H9 (cell line): ENCODE results near the gene DNAJC1. TPM values are rescaled to one million over a fixed set of nuclear protein-coding genes. Genes with fewer than 3 reads are reported as not detected.
A peak's percentile ranks its signal among the peaks of the same experiment; 100 is the strongest.
"Not testable (repeated sequence)": the region's sequence is repeated elsewhere in the genome, so short reads cannot be mapped to it uniquely, and the experiment has no call there.

ENCODE experiments used
- DNase-seq: peaks from one replicate; pipeline ENCODE4 v3.0.0-alpha.2; 2017
- H2AFZ ChIP-seq: one replicate; pipeline ENCODE4 v1.6.1; 2013; ENCODE audit warnings: mild to moderate bottlenecking, low read length, control low read depth, moderate library complexity
- H2AK5ac ChIP-seq: 2 replicates; pipeline ENCODE4 v1.6.1; 2013; ENCODE audit warnings: low read length, control low read depth, mixed read lengths; ENCODE audit not compliant: insufficient read length
- H2BK120ac ChIP-seq: one replicate; pipeline ENCODE4 v1.6.1; 2013; ENCODE audit warnings: low read depth, mild to moderate bottlenecking, low read length, control low read depth, inconsistent platforms; ENCODE audit not compliant: poor library complexity, severe bottlenecking
- H2BK12ac ChIP-seq: 2 replicates; pipeline ENCODE4 v1.6.1; 2013; ENCODE audit warnings: low read length, control low read depth, mixed read lengths, low read depth; ENCODE audit not compliant: insufficient read length
- H2BK15ac ChIP-seq: 2 replicates; pipeline ENCODE4 v1.6.1; 2013; ENCODE audit warnings: low read depth, low read length, control low read depth
- H2BK20ac ChIP-seq: one replicate; pipeline ENCODE4 v1.6.1; 2013; ENCODE audit warnings: low read depth, mild to moderate bottlenecking, low read length, control low read depth, inconsistent platforms; ENCODE audit not compliant: poor library complexity, severe bottlenecking
- H2BK5ac ChIP-seq: 2 replicates; pipeline ENCODE4 v1.6.1; 2013; ENCODE audit warnings: low read length, control low read depth, mixed read lengths; ENCODE audit not compliant: insufficient read length
- H3K14ac ChIP-seq: 2 replicates; pipeline ENCODE4 v1.6.1; 2013; ENCODE audit warnings: low read length, control low read depth; ENCODE audit not compliant: insufficient read depth
- H3K18ac ChIP-seq: 2 replicates; pipeline ENCODE4 v1.6.1; 2013; ENCODE audit warnings: low read depth, mild to moderate bottlenecking, mixed read lengths, low read length, control low read depth; ENCODE audit not compliant: insufficient read length
- H3K23ac ChIP-seq: 2 replicates; pipeline ENCODE4 v1.6.1; 2013; ENCODE audit warnings: low read length, control low read depth, mixed read lengths, low read depth; ENCODE audit not compliant: insufficient read length
- H3K23me2 ChIP-seq: 2 replicates; pipeline ENCODE4 v1.6.1; 2013; ENCODE audit warnings: low read depth, mild to moderate bottlenecking, mixed read lengths, low read length, control low read depth; ENCODE audit not compliant: insufficient read length, poor library complexity, severe bottlenecking
- H3K27ac ChIP-seq: 2 replicates; pipeline ENCODE4 v1.5.1; 2013; ENCODE audit warnings: low read length, control low read depth, mixed read lengths, low read depth; ENCODE audit not compliant: insufficient read length
- H3K27me3 ChIP-seq: 2 replicates; pipeline ENCODE4 v1.6.1; 2013; ENCODE audit warnings: low read length, control low read depth, inconsistent platforms; ENCODE audit not compliant: insufficient read depth
- H3K4ac ChIP-seq: 2 replicates; pipeline ENCODE4 v1.6.1; 2013; ENCODE audit warnings: low read depth, mild to moderate bottlenecking, control low read depth, inconsistent platforms, low read length, moderate library complexity
- H3K4me1 ChIP-seq: 2 replicates; pipeline ENCODE4 v1.6.1; 2013; ENCODE audit warnings: low read length, control low read depth, inconsistent platforms; ENCODE audit not compliant: insufficient read depth
- H3K4me2 ChIP-seq: 2 replicates; pipeline ENCODE4 v1.6.1; 2013; ENCODE audit warnings: low read length, control low read depth, mixed read lengths; ENCODE audit not compliant: insufficient read length, insufficient read depth
- H3K56ac ChIP-seq: 2 replicates; pipeline ENCODE4 v1.6.1; 2013; ENCODE audit warnings: low read depth, mild to moderate bottlenecking, mixed read lengths, low read length, control low read depth; ENCODE audit not compliant: insufficient read length
- H3K79me1 ChIP-seq: 2 replicates; pipeline ENCODE4 v1.6.1; 2013; ENCODE audit warnings: low read depth, mild to moderate bottlenecking, moderate library complexity, low read length, control low read depth, inconsistent platforms; ENCODE audit not compliant: insufficient read depth, poor library complexity, severe bottlenecking
- H3K79me2 ChIP-seq: 2 replicates; pipeline ENCODE4 v1.6.1; 2013; ENCODE audit warnings: low read length, control low read depth, inconsistent platforms; ENCODE audit not compliant: insufficient read depth
- H3K9ac ChIP-seq: 2 replicates; pipeline ENCODE4 v1.6.1; 2013; ENCODE audit warnings: low read length, control low read depth, mixed read lengths; ENCODE audit not compliant: insufficient read length; ENCODE audit errors: extremely low read depth
- H3K9me3 ChIP-seq: one replicate; pipeline ENCODE4 v1.6.1; 2013; ENCODE audit warnings: low read depth, low read length, inconsistent platforms; ENCODE audit not compliant: control insufficient read depth
- H3T11ph ChIP-seq: one replicate; pipeline ENCODE4 v1.6.1; 2013; ENCODE audit warnings: mild to moderate bottlenecking, low read length, control low read depth, inconsistent platforms
- H4K20me1 ChIP-seq: one replicate; pipeline ENCODE4 v1.6.1; 2013; ENCODE audit not compliant: control insufficient read depth, insufficient read length, insufficient read depth
- H4K5ac ChIP-seq: 2 replicates; pipeline ENCODE4 v1.6.1; 2013; ENCODE audit warnings: low read depth, mild to moderate bottlenecking, mixed read lengths, low read length, control low read depth; ENCODE audit not compliant: insufficient read length
- H4K8ac ChIP-seq: replicated peaks from 2 replicates; pipeline ENCODE4 v1.6.1; 2013; ENCODE audit warnings: low read length, control low read depth, mixed read lengths, low read depth; ENCODE audit not compliant: insufficient read length
- H4K91ac ChIP-seq: 2 replicates; pipeline ENCODE4 v1.6.1; 2013; ENCODE audit warnings: low read depth, mild to moderate bottlenecking, moderate library complexity, mixed read lengths, low read length, control low read depth; ENCODE audit not compliant: insufficient read length
- H3K27ac Mint-ChIP-seq, 3 experiments: 2 replicates in 2 of 3; 3 replicates in 1 of 3; pipeline ENCODE4 v1.8.0; 2020 to 2021; ENCODE audit warnings: mixed read lengths in 3 of 3, mild to moderate bottlenecking in 1 of 3, moderate library complexity in 1 of 3
- H3K27me3 Mint-ChIP-seq: 2 replicates; pipeline ENCODE4 v1.8.0; 2021; ENCODE audit warnings: low read depth, mild to moderate bottlenecking, moderate library complexity, mixed read lengths
- H3K36me3 Mint-ChIP-seq, 3 experiments: 2 replicates in 2 of 3; 3 replicates in 1 of 3; pipeline ENCODE4 v1.8.0; 2020 to 2021; ENCODE audit warnings: low read depth in 3 of 3, mixed read lengths in 3 of 3; ENCODE audit not compliant: insufficient read depth in 1 of 3
- H3K4me1 Mint-ChIP-seq, 2 experiments: 2 replicates each; pipeline ENCODE4 v1.8.0; 2020; ENCODE audit warnings: mixed read lengths in 2 of 2
- H3K4me3 Mint-ChIP-seq, 2 experiments: 2 replicates in 1 of 2; 3 replicates in 1 of 2; pipeline ENCODE4 v1.8.0; 2020 to 2021; ENCODE audit warnings: mild to moderate bottlenecking in 2 of 2, mixed read lengths in 2 of 2, moderate library complexity in 1 of 2
- H3K9me3 Mint-ChIP-seq, 2 experiments: 2 replicates in 1 of 2; 3 replicates in 1 of 2; pipeline ENCODE4 v1.8.0; 2020; ENCODE audit warnings: mild to moderate bottlenecking in 2 of 2, mixed read lengths in 2 of 2, moderate library complexity in 1 of 2
- WGBS: extraction: QIAGEN DNeasy Blood & Tissue Kit; methylation state at CpG from one replicate; pipeline ENCODE4 v1.1.7; 2013; ENCODE audit warnings: missing lambda C conversion rate, low lambda C conversion rate, mixed read lengths; ENCODE audit not compliant: insufficient read length; ENCODE audit errors: extremely low coverage; 5-methylcytosine and 5-hydroxymethylcytosine counted together
- total RNA-seq: library from RNA; stranded (reverse); gene quantifications from 2 replicates; pipeline ENCODE4 v1.2.1, GENCODE V29; 2021
- TF ChIP-seq, protein P1 (sequence below): fragments of 200-600 bp; sonication (generic); conservative IDR thresholded peaks from 3 replicates; pipeline ENCODE4 v1.8.0; 2021; ENCODE audit warnings: antibody characterized with exemption, mild to moderate bottlenecking

DNAJC1 gene
- total RNA-seq, 1 experiment from 2014 or later: 11.2 TPM

GRCh38 chr10:21719502-21719901 lies 284.0 kb downstream of the DNAJC1 start:
- Histone ChIP-seq H3K4me1 (no peaks in the 10 kb centered on the region; the same call in 1 of the 2 replicates), H2AK5ac (no peak overlapping the region), H3K27me3 (no peaks in the 10 kb centered on the region), H4K91ac (no peak overlapping the region), H3K18ac (no peak overlapping the region), H2BK20ac (no peak overlapping the region), H3K27ac (no peak overlapping the region), H3K4me2 (no peak overlapping the region), H3K14ac (no peak overlapping the region), H3K79me2 (no peaks in the 10 kb centered on the region), H4K8ac (no peak overlapping the region), H2BK15ac (no peak overlapping the region), H3K23ac (no peak overlapping the region), H3K79me1 (no peaks in the 10 kb centered on the region), H4K20me1 (no peaks in the 10 kb centered on the region), H3K4ac (no peak overlapping the region), H4K5ac (no peak overlapping the region), H2BK5ac (no peak overlapping the region), H2BK120ac (no peak overlapping the region), H3K9me3 (no peaks in the 10 kb centered on the region), H2BK12ac (no peak overlapping the region), H3K9ac (no peak overlapping the region), H3K23me2 (no peaks in the 10 kb centered on the region), H2AFZ (no peak overlapping the region), H3K56ac (no peak overlapping the region), H3T11ph (no peak overlapping the region)
- DNase-seq: no peak
- Mint-ChIP-seq H3K36me3 (peaks cover 5 to 37% (median 21%) of the 10 kb centered on the region in 3 experiments), H3K27me3 (no peaks in the 10 kb centered on the region), H3K4me1 (peaks cover 17% of the 10 kb centered on the region in 2 experiments), H3K9me3 (no peaks in the 10 kb centered on the region), H3K4me3 (no peak overlapping the region), H3K27ac (peak overlapping the region in 2 of 3 experiments; percentile 48 to 91; a peak in 1 of 7 replicates)
- TF ChIP-seq, protein P1, sequence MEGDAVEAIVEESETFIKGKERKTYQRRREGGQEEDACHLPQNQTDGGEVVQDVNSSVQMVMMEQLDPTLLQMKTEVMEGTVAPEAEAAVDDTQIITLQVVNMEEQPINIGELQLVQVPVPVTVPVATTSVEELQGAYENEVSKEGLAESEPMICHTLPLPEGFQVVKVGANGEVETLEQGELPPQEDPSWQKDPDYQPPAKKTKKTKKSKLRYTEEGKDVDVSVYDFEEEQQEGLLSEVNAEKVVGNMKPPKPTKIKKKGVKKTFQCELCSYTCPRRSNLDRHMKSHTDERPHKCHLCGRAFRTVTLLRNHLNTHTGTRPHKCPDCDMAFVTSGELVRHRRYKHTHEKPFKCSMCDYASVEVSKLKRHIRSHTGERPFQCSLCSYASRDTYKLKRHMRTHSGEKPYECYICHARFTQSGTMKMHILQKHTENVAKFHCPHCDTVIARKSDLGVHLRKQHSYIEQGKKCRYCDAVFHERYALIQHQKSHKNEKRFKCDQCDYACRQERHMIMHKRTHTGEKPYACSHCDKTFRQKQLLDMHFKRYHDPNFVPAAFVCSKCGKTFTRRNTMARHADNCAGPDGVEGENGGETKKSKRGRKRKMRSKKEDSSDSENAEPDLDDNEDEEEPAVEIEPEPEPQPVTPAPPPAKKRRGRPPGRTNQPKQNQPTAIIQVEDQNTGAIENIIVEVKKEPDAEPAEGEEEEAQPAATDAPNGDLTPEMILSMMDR: no peak
- whole genome bisulfite sequencing: no CpG with 5 or more reads among the region's 1 CpG

DNA sequence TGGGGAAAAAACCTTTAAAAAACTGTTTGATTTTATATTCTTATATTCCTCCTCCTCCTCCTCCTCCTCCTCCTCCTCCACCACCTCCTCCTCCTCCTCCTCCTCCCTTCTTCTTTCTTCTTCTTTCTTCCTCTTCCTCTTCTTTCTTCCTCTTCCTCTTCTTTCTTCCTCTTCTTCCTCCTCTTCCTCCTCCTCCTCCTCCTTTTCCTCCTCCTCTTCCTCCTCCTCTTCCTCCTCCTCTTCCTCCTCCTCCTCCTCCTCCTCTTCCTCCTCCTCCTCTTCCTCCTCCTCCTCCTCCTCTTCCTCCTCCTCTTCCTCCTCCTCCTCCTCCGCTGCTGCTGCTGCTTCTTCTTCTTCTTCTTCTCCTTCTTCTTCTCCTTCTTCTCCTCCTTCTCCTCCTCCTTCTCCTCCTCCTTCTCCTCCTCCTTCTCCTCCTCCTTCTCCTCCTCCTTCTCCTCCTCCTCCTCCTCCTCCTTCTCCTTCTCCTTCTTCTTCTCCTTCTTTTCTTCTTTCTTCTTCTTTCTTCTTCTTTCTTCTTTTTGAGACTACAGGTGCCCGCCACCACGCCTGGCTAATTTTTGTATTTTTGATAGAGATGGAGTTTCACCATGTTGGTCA lies 286.0 kb downstream of the DNAJC1 start:
- WGBS: no CpG with 5 or more reads among the region's 3 CpGs
- H3K9me3 ChIP-seq, H4K5ac ChIP-seq, H2AK5ac ChIP-seq, H2BK15ac ChIP-seq, H4K8ac ChIP-seq, H3K79me1 ChIP-seq, H3K27me3 ChIP-seq, H3K9me3 Mint-ChIP-seq, H3K79me2 ChIP-seq, H3T11ph ChIP-seq, H3K18ac ChIP-seq, H2BK120ac ChIP-seq, H4K91ac ChIP-seq, H3K27ac ChIP-seq, H3K4me1 ChIP-seq, H4K20me1 ChIP-seq, H2AFZ ChIP-seq, H2BK12ac ChIP-seq, H3K14ac ChIP-seq, H3K23ac ChIP-seq, H2BK5ac ChIP-seq, H3K4me3 Mint-ChIP-seq, DNase-seq, H3K9ac ChIP-seq, H3K56ac ChIP-seq, H2BK20ac ChIP-seq, H3K4me2 ChIP-seq, H3K4ac ChIP-seq, H3K23me2 ChIP-seq, H3K27me3 Mint-ChIP-seq: not testable (repeated sequence)
- Mint-ChIP-seq H3K36me3 (peaks cover 11 to 42% (median 34%) of the 10 kb centered on the region in 3 experiments), H3K4me1 (peaks cover 11 to 14% of the 10 kb centered on the region in 2 experiments), H3K27ac (peak overlapping the region in 2 of 3 experiments; percentile 78 to 91; a peak in 2 of 7 replicates)
